Measurements from ENCODE around the gene UBE2S. TPM values are rescaled to one million over a fixed set of nuclear protein-coding genes. Genes with fewer than 3 reads are reported as not detected.

UBE2S gene
- total RNA-seq, 1 experiment from 2014 or later, result 635 TPM

DNA sequence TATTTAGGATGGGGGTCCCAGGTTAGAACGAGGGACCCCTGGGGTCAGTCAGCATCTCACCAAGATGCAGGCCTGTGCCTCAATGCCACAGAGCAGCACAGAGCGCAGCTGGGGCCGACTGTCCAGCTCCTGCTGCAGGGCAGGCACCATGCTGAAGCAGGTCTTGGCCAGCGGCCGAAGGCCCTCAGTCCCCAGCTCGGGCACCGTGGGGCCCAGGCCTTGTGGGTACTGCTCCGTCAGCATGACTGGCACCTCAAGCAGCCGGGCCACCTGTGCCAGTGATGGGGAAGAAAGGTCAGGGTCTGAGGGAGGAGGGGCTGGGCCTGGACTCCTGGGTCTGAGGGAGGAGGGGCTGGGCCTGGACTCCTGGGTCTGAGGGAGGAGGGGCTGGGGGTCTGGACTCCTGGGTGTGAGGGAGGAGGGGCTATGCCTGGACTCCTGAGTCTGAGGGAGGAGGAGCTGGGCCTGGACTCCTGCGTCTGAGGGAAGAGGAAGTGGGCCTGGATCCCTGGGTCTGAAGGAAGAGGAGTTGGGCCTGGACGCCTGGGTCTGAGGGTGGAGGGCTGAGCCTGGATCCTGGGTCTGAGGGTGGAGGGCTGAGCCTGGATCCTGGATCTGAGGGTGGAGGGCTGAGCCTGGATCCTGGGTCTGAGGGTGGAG lies 48.1 kb upstream of the UBE2S start:
- CTCF ChIA-PET, result no interaction called here
- POLR2A ChIA-PET, result interaction anchor here (0.7 kb wide), 1 partner anchor 171 kb away, joined by 7 read pairs; no protein-coding TSS in a partner anchor

DNA sequence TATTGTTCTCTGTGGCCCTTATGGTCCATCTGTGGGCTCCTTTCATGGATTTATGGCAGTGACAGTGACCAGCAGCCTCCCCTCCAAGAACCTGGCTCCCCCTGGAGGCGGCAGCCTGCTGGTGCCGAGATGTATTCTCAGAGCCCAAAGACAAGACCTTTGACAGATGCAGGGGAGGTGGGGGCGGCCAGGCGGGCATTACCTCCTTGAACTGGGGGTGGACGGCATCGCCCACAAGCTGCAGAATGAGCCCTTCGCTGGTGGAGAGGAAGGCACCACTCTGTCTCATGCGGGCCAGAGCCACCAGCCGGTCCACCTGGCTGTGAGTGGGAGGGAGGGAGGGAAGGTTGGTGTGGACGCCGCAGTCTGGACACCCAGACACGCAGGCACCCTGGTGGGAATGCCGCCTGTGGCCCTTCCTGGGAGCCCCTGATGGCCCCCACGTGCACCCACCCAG lies 47.2 kb upstream of the UBE2S start:
- in situ Hi-C loops (cut with HindIII; ENCODE audit: low pct_unique_long_range_greater_than_20kb, low sequenced_read_pairs), result no loop called here
- no TSS peak for BruUV-seq (replicated peaks)
- CTCF ChIA-PET, result no interaction called here
- peaks cover 6% of the 10 kb centered on the region for H3K27me3 ChIP-seq (ENCODE audit: control insufficient read depth, insufficient read depth, low read length)
- no peak overlapping the region for H3K4me3 ChIP-seq (ENCODE audit: low read depth in 2 of 2, low read length in 2 of 2)
- no peaks in the 10 kb centered on the region for H3K9me3 ChIP-seq (ENCODE audit: control insufficient read depth, insufficient read depth, low read depth, low read length)
- no peak overlapping the region for H3K27ac ChIP-seq (ENCODE audit: low read length)
- no peak for TF ChIP-seq POLR2AphosphoS5 (IDR thresholded peaks at IDR 0.05; ENCODE audit: low read depth, low read length)
- TF ChIP-seq, protein P1, sequence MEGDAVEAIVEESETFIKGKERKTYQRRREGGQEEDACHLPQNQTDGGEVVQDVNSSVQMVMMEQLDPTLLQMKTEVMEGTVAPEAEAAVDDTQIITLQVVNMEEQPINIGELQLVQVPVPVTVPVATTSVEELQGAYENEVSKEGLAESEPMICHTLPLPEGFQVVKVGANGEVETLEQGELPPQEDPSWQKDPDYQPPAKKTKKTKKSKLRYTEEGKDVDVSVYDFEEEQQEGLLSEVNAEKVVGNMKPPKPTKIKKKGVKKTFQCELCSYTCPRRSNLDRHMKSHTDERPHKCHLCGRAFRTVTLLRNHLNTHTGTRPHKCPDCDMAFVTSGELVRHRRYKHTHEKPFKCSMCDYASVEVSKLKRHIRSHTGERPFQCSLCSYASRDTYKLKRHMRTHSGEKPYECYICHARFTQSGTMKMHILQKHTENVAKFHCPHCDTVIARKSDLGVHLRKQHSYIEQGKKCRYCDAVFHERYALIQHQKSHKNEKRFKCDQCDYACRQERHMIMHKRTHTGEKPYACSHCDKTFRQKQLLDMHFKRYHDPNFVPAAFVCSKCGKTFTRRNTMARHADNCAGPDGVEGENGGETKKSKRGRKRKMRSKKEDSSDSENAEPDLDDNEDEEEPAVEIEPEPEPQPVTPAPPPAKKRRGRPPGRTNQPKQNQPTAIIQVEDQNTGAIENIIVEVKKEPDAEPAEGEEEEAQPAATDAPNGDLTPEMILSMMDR (IDR thresholded peaks at IDR 0.05), result peak; percentile 97
- TF ChIP-seq TCF7L2 (IDR thresholded peaks at IDR 0.05; ENCODE audit: low read depth, low read length), result no peak
- H3K4me1 ChIP-seq (ENCODE audit: control insufficient read depth, insufficient read depth, low read length), result peaks cover 3% of the 10 kb centered on the region
- intact Hi-C loops (cut with micrococcal nuclease; ENCODE audit: unreplicated experiment), result no loop called here
- H3K36me3 ChIP-seq (ENCODE audit: control insufficient read depth, insufficient read depth, low read length), result 0 out of 2 replicates have a peak, but pooled peaks cover 3% of the 10 kb centered on the region
- DNase-seq (ENCODE audit: low read depth, low spot score), result no peak
- POLR2A ChIA-PET, result no interaction called here
- peak; percentile 52 for ATAC-seq

More for the DNA sequence above, 48.1 kb upstream of the UBE2S start:
- ATAC-seq (no peak), DNase-seq (ENCODE audit: low read depth, low spot score) (no peak)
- TF ChIP-seq TCF7L2 (IDR thresholded peaks at IDR 0.05; ENCODE audit: low read depth, low read length) (no peak), SIN3A (IDR thresholded peaks at IDR 0.05; ENCODE audit: borderline replicate concordance, insufficient read depth, low read depth, low read length) (no peak), POLR2AphosphoS5 (IDR thresholded peaks at IDR 0.05; ENCODE audit: low read depth, low read length) (no peak), REST (IDR thresholded peaks at IDR 0.05; ENCODE audit: insufficient read depth in 1 of 2, low read depth in 2 of 2, low read length in 1 of 2) (no peak)
- TF ChIP-seq, protein P1 (IDR thresholded peaks at IDR 0.05), result no peak
- Histone ChIP-seq H3K36me3 (ENCODE audit: control insufficient read depth, insufficient read depth, low read length) (0 out of 2 replicates have a peak, but pooled peaks cover 3% of the 10 kb centered on the region), H3K27ac (ENCODE audit: low read length) (no peak overlapping the region), H3K27me3 (ENCODE audit: control insufficient read depth, insufficient read depth, low read length) (peaks cover 3% of the 10 kb centered on the region), H3K4me3 (ENCODE audit: low read depth in 2 of 2, low read length in 2 of 2) (no peak overlapping the region), H3K4me1 (ENCODE audit: control insufficient read depth, insufficient read depth, low read length) (peaks cover 10% of the 10 kb centered on the region), H3K9me3 (ENCODE audit: control insufficient read depth, insufficient read depth, low read depth, low read length) (no peaks in the 10 kb centered on the region)
- in situ Hi-C loops (cut with HindIII; ENCODE audit: low pct_unique_long_range_greater_than_20kb, low sequenced_read_pairs), result no loop called here
- no TSS peak for BruUV-seq (replicated peaks)
- intact Hi-C loops (cut with micrococcal nuclease; ENCODE audit: unreplicated experiment), result no loop called here
